ENCODE data around the gene ELMO2.
A peak's percentile ranks its signal among the peaks of the same experiment; 100 is the strongest.

Gene ELMO2

DNA sequence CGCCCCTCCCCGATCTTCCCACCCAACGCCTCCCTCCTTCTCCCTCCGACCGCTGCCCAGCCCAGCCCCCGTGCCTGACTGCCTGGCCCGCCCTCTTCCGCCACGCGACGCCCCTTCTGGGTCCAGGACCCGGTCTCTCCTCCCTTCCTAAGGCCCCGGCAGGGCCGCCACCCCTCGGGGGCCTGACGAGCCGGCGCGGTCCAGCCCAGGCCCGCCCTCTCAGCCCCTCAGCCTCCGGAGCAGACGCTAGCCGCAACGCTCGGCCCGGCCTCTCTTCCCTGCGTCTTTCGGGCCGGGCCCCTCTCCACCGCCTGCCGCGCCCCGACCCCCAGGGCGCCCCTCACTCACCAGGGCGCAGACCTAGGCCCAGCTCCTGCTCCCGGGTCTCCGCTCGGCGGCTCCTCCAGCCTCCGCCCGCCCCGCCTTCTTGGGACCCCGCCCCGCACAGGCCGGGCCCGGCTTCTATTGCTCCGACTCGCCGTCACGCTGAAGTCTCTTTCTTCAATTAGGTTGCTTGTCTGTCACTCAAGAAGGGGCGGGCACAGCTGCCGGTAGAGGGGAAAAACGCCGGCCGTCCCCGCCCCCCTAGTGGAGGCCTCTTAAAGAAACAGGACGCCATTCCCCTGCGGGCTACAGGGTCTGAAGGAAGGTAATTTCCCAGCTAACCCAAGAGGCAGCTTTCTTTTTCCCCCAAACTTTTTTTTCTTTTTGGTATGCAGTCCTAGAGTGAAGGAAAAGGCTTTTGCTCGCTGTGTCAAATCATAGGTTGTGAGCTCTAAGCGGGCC lies at the start of gene ELMO2:
Gene ELMO2, minus strand, starts transcription at position 416 of the 786 bp plus-strand sequence. CDS start 12,133 bp downstream, outside the sequence.
- peak; percentile 88 to 93 for DNase-seq (ENCODE audit: low read depth in 2 of 2)

DNA sequence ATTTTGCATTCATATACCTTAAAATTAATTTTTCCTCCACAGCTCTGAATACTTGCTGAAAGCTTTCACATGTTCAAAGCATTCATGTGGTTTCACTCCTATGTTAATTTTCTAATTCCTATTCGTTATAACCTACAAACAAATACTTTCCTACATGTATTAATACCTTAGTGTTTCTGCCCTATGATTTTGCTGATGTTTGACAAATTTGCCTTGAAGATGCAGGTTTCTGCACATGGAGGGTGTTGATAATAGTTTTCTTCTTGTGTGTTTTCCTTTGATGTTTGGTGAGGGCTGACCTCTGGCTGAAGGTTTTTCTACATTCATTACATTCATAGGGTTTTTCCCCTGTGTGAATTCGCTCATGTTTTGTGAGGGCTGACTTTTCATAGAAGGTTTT lies 49.3 kb upstream of the ELMO2 start:
- DNase-seq (ENCODE audit: low read depth in 2 of 2) = no peak

- no peak for DNase-seq (ENCODE audit: low read depth in 2 of 2)
Measured at GRCh38 chr20:46446851-46447250, 40.4 kb upstream of the ELMO2 start.

GRCh38 chr20:46439837-46440236 lies 33.4 kb upstream of the ELMO2 start:
- no peak for DNase-seq (ENCODE audit: low read depth in 2 of 2)

GRCh38 chr20:46438156-46438750 lies 31.8 kb upstream of the ELMO2 start:
- no peak for DNase-seq (ENCODE audit: low read depth in 2 of 2)

GRCh38 chr20:46435146-46435545 lies 28.7 kb upstream of the ELMO2 start:
- DNase-seq (ENCODE audit: low read depth in 2 of 2) = no peak

- no peak for DNase-seq (ENCODE audit: low read depth in 2 of 2)
Measured at GRCh38 chr20:46434597-46434996, 28.2 kb upstream of the ELMO2 start.

- no peak for DNase-seq (ENCODE audit: low read depth in 2 of 2)
Measured at GRCh38 chr20:46433051-46433450, 26.6 kb upstream of the ELMO2 start.

GRCh38 chr20:46430921-46431712 lies 24.7 kb upstream of the ELMO2 start:
- DNase-seq (ENCODE audit: low read depth in 2 of 2) = no peak

GRCh38 chr20:46427384-46427783 lies 21.0 kb upstream of the ELMO2 start:
- no peak for DNase-seq (ENCODE audit: low read depth in 2 of 2)

DNA sequence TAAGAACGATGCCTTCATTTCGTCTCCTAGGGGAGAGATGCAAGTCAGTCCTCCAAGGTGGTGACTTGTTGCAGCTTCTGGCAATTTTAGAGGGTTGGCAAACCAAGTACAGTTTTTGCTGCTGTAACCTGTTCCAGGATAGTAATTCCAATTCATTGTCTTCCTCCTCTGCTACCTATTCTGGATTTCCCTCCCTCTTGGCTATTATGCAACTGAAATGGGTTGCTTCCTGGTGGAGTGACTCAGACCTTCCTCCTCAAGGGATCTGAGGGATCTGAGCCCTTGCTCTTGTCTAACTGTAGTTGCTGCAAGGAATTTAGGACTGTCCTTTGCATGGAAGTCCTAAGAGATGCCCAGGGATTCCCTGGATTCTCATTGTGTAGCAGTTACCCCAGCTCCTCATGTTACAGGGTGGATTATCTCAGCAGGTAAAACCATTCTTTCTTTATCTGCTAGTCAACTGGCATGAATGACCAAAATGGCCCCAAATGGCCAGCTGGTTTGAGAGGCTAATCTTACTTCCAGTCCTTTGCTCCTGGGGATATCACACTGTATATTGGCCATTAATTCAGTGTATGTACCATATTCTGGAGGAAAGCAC lies 17.6 kb upstream of the ELMO2 start:
- DNase-seq (ENCODE audit: low read depth in 2 of 2) = no peak

DNA sequence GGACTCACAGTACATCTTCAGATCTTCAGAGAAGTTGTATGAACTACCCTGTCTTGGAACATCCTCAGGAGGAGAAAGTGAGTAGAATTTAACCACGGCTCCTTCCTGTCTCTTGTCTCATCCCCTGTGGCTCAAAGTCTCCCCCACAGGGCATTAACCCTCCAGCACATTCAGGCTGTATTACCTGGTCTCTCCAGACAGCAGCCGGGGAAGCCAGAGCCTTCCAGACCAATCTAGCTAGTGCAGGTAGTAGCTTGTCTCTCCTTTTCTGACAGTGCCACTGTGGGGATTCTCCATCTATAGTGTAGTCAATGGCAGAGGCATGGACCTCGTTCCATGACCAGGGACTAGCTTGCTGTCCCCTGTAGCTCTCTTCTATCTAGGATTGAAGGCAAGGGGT lies 16.9 kb upstream of the ELMO2 start:
- no peak for DNase-seq (ENCODE audit: low read depth in 2 of 2)

GRCh38 chr20:46420878-46421277 lies 14.5 kb upstream of the ELMO2 start:
- no peak for DNase-seq (ENCODE audit: low read depth in 2 of 2)

GRCh38 chr20:46419882-46420281 lies 13.5 kb upstream of the ELMO2 start:
- no peak for DNase-seq (ENCODE audit: low read depth in 2 of 2)

DNA sequence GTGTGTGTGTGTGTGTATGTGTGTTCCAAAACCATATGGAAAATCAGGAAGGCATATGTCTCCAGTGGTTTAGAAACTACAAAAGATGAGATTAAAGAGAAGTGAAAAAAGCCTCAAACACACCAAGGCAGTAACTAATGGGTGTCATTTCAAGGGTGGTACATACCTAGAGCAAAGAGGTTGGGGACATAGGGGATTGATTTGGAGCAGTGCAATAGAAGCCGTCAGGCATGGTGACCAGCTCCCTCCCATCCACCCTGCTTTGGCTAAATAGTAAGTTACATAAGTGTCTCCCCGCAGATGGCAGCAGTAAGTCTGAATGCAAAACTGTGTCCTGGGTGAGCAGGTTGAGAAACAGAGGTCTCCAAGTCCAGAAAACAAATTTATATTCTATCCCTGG lies 10.4 kb upstream of the ELMO2 start:
- no peak for DNase-seq (ENCODE audit: low read depth in 2 of 2)

GRCh38 chr20:46416421-46416820 lies 10.0 kb upstream of the ELMO2 start:
- DNase-seq (ENCODE audit: low read depth in 2 of 2) = no peak

DNA sequence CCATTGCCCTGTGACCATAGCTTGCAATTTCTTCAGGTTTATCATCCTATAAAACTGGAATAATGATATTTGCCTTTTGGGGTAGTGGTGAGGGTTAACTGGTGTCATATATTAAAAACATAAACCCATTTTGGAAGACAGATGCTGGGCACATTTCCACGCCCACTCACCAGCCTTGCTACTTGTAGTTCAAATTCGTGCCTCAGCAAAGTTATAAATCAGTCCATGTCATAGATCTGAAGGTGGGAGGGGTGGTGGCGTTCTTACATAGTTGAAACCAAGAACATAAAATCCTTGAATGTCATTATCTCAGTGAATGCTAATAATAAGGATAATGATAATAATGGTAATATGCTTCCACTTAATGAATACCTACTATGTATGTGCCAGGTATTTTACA lies 9.4 kb upstream of the ELMO2 start:
- DNase-seq (ENCODE audit: low read depth in 2 of 2) = no peak

GRCh38 chr20:46414608-46415007 lies 8.2 kb upstream of the ELMO2 start:
- DNase-seq (ENCODE audit: low read depth in 2 of 2) = no peak

DNA sequence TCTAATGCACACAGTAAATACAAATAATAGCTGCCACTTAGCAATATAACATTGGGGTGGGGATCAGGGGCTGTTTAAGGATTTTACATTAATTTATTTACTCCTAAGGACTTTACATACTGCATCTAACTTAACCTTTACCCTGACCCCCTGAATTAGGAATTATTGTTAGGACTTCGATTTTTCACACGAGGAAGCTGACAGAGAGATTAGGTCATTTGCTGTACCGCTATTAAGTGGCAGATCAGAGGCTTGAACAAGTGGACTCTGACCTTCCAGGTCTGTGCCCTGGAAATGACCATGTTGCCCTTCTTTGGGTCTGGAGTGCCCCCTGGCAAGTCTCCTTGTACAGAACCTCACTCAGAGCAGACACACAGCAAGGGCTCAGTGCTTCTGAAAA lies 5.2 kb upstream of the ELMO2 start:
- no peak for DNase-seq (ENCODE audit: low read depth in 2 of 2)

DNA sequence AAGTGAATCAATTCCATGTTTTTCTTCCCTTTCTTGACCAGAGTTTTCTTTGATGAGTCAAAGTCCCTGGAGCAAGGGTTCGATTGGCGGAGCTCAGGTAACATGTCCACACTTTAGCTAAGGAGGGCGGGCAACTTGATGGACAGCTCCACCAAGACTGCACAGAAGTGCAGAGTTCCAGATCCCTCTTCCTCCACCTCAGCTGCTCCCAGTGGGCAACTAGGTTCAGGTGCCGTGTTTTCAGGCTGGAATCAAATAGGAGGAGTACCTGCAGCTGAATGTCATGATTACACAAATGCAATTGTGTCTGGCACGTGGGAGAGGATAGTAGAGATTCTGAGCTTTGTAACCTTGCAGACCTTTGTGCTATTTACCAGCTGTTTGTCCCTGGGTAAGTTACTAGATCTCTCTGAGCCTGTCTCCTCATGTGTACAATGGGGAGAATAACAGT lies 1.9 kb upstream of the ELMO2 start:
- DNase-seq (ENCODE audit: low read depth in 2 of 2) = no peak

DNA sequence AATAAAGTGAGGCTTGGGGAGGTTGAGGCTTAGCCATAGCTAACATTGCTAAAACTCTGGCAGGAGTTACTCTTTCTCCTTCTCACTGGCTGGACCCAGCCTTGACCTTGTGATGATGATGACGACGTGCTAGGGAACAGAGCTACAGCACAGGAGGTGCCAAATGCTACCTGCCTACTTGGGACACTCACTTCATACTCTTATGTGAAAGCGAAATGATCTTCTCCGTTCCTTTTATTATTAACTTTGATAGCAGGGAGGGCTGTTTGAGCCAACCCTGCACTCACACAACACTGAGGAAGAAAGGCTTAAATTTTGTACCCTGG lies 1.2 kb upstream of the ELMO2 start:
- no peak for DNase-seq (ENCODE audit: low read depth in 2 of 2)

- DNase-seq (ENCODE audit: low read depth in 2 of 2) = peak; percentile 57 to 75
Measured at GRCh38 chr20:46406986-46407670, 713 bp upstream of the ELMO2 start.
